Ectodermal cell (in vitro differentiated cells): Measurements from ENCODE around the gene EML4.
"Not testable (repeated sequence)": the region's sequence is repeated elsewhere in the genome, so short reads cannot be mapped to it uniquely, and the experiment has no call there.

Source experiments
- H3K27ac ChIP-seq: 2 replicates; pipeline ENCODE4 v1.7.0; 2013; ENCODE audit warnings: mild to moderate bottlenecking, low read depth, low read length; ENCODE audit not compliant: insufficient read depth, poor library complexity, severe bottlenecking
- H3K27me3 ChIP-seq: 2 replicates; pipeline ENCODE4 v1.7.0; 2013; ENCODE audit warnings: mild to moderate bottlenecking, low read length; ENCODE audit not compliant: insufficient read depth, control insufficient read depth, poor library complexity, severe bottlenecking
- H3K36me3 ChIP-seq: one replicate; pipeline ENCODE4 v1.7.0; 2013; ENCODE audit warnings: low read length; ENCODE audit not compliant: control insufficient read depth, insufficient read depth
- H3K4me1 ChIP-seq: one replicate; pipeline ENCODE4 v1.7.0; 2013; ENCODE audit warnings: low read length; ENCODE audit not compliant: control insufficient read depth, insufficient read depth
- H3K4me3 ChIP-seq: 2 replicates; pipeline ENCODE4 v1.7.0; 2013; ENCODE audit warnings: low read depth, low read length, control low read depth; ENCODE audit not compliant: insufficient read depth
- H3K9me3 ChIP-seq: 2 replicates; pipeline ENCODE4 v1.7.0; 2013; ENCODE audit warnings: mild to moderate bottlenecking, low read length, moderate library complexity; ENCODE audit not compliant: control insufficient read depth
- WGBS, 2 experiments: methylation state at CpG; one replicate each; pipeline ENCODE4 v1.1.7; 2013; ENCODE audit warnings: missing lambda C conversion rate in 2 of 2; 5-methylcytosine and 5-hydroxymethylcytosine counted together

EML4 gene

DNA sequence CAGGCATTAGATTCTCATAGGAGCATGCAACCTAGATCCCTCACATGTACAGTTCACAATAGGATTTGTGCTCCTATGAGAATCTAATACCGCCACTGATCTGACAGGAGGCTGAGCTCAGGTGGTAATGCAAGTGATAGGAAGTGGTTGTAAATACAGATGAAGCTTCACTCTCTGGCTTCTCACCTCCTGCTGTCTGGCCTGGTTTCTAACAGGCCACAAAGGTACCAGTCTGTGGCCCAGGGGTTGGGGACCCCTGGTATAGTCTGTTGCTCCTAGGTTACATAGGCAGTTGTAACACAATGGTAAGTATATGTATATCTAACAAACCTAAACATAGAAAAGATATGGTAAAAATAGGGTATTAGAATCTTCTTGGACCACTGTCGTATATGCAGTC, 81.8 kb downstream of the EML4 start:
- 90 to 100% methylated on average over 2 of the region's 2 CpGs for WGBS, 2 experiments
- Histone ChIP-seq H3K27me3 (no peaks in the 10 kb centered on the region), H3K36me3 (no peaks in the 10 kb centered on the region), H3K4me1 (peaks cover 13% of the 10 kb centered on the region), H3K9me3 (no peaks in the 10 kb centered on the region), H3K4me3 (no peak overlapping the region), H3K27ac (no peak overlapping the region)

DNA sequence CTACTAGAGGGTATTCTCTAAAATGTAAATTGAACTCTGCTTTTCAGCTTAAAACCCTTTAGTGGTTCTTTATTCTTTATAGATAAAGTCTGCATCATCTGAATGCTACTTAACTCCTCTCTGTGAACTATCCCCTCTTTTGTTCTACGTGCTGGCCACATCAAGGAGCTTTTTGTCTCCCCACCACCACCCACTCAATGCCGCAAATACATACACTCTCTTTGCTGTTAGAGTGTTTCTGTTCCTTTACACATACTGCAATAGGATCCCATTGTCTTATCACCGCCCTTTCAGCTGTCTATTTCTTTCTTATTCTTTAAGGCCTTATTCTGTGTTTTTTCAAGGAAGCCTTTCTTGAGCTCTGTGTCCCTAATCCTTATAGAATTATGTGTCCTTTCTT, 83.3 kb downstream of the EML4 start:
- Histone ChIP-seq H3K4me3 (no peak overlapping the region), H3K27me3 (no peaks in the 10 kb centered on the region), H3K27ac (peak overlapping the region; percentile 44), H3K36me3 (no peaks in the 10 kb centered on the region), H3K9me3 (no peaks in the 10 kb centered on the region), H3K4me1 (peaks cover 13% of the 10 kb centered on the region)
- 45 to 53% methylated on average over 3 of the region's 3 CpGs for WGBS, 2 experiments

DNA sequence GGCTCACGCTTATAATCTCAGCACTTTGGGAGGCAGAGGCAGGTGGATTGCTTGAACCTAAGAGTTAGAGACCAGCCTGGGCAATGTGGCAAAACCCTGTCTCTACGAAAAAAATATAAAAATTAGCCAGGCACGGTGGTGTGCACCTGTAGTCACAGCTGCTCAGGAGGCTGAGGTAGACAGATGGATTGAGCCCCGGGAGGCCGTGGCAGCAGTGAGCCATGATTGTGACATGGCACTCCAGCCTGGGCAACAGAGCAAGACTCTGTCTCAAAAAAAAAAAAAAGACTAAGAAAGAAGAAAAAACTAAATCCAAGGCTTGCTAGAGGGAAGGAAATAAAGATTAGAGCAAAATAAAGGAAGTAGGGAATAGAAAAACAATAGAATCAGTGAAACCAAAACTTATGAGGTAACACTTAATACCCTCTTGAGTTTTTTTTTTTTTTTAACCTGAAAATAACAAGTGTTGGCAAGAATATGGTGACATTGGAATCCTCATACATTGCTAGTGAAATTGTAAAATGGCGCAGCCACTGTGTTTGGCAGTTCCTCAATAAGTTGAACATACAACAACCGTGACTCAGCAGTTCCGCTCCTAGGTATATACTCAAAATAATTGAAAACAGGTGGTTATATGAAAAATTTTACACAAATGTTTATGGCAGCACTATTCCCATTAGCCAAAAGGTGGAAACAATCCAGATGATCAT, 85.2 kb downstream of the EML4 start:
- no peaks in the 10 kb centered on the region for H3K27me3 ChIP-seq
- peaks cover 13% of the 10 kb centered on the region for H3K4me1 ChIP-seq
- H3K9me3 ChIP-seq: no peaks in the 10 kb centered on the region
- WGBS, 2 experiments: 92 to 96% methylated on average over 6 to 8 of the region's 8 CpGs
- H3K27ac ChIP-seq: no peak overlapping the region
- no peak overlapping the region for H3K4me3 ChIP-seq
- H3K36me3 ChIP-seq: no peaks in the 10 kb centered on the region

DNA sequence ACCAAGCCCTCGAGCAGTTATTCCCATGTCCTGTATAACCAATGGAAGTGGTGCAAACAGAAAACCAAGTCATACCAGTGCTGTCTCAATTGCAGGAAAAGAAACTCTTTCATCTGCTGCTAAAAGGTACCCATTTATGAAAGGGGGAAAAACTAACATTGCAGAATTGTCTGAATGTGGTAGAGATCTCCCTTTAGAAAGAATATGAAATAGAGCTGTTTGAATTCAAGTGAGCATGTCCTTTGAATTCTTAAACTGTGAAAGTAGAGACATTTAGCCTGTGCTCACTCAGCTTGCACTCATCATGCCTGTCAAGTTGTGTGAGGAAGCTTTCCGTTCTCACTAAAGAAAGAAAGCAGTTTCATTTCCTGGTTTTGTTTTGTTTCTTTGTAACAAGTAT, 87.4 kb downstream of the EML4 start:
- Histone ChIP-seq H3K4me1 (peaks cover 13% of the 10 kb centered on the region), H3K4me3 (no peak overlapping the region), H3K27ac (no peak overlapping the region), H3K36me3 (no peaks in the 10 kb centered on the region), H3K9me3 (no peaks in the 10 kb centered on the region), H3K27me3 (no peaks in the 10 kb centered on the region)
- WGBS, 2 experiments: 89% methylated on average over 1 to 2 of the region's 2 CpGs

DNA sequence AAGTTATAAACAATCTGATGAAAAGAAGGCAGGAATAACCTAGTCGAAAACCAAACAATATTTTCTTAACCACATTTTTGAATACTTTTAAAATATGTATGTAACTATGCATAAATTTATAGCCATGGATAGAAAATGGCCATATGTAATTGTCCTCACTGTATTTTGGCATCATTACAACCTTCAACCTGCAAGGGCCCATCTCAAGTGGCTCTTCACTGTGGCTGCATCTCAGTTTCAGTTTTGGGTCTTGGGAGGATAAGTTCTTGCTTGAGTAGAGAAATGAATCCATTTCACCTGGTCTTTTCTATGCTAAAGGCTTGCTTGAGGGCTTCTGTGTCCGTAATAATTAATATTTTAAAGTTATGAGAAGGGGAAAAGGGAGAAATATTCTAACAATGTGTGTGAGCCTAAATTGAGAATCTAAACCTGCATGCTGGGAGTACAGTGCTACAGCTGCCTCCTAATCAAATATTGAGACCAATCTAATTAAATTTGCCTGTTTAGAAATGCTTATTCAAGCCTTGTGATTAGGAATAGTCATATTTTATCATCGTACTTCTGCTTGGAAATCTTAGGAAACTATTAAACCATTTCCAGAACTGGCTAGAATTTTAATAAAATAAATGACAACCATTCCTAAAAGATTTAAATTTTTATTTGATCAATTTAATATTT, 92.5 kb downstream of the EML4 start:
- Histone ChIP-seq H3K27me3 (no peaks in the 10 kb centered on the region), H3K4me1 (no peaks in the 10 kb centered on the region), H3K9me3 (no peaks in the 10 kb centered on the region), H3K4me3 (no peak overlapping the region), H3K36me3 (no peaks in the 10 kb centered on the region), H3K27ac (no peak overlapping the region)
- whole genome bisulfite sequencing, 2 experiments: 96 to 100% methylated on average over 1 to 2 of the region's 3 CpGs

DNA sequence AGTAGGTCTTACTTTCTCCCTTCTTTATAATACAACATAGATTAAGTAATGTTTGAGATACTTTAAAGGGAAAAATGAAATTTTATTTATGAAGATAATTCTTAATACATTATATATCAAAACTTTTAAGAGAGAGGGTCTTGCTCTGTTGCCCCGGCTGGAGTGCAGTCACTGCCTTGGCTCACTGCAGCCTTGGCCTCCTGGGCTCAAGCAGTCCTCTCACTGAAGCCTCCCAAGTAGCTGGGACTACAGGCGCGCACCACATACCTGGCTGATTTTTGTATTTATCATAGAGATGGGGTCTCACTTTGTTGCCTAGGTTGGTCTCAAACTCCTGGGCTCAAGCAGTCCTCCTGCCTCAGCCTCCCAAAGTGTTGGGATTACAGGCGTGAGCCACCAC, 97.1 kb downstream of the EML4 start:
- 90 to 94% methylated on average over 4 of the region's 4 CpGs for WGBS, 2 experiments
- no peaks in the 10 kb centered on the region for H3K36me3 ChIP-seq

DNA sequence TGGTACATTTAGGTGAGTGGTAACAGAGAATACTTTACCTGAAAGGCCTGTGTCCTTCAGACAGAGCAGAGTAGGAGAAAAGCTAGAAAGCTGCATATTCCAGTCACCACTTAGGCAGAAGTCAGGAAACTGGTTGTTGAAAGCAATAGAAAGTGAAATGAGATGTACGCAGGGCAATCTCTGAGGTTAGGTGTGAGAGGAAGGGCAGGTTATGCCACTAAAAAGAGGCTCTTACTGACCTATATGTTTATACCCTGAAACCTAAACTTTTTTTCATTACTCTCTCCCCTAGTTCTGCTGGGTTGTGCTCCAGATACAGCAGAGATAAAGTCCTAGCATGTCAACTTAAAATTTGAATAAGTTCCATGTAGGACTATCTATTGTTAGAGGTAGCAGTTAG, 98.4 kb downstream of the EML4 start:
- Histone ChIP-seq H3K9me3 (no peaks in the 10 kb centered on the region), H3K4me3 (no peak overlapping the region)
- 92 to 100% methylated on average over 1 of the region's 1 CpG for WGBS, 2 experiments

More for the DNA sequence above, 97.1 kb downstream of the EML4 start:
- H3K9me3 ChIP-seq: no peaks in the 10 kb centered on the region
- H3K27ac ChIP-seq: no peak overlapping the region
- no peaks in the 10 kb centered on the region for H3K4me1 ChIP-seq
- no peaks in the 10 kb centered on the region for H3K27me3 ChIP-seq
- no peak overlapping the region for H3K4me3 ChIP-seq

DNA sequence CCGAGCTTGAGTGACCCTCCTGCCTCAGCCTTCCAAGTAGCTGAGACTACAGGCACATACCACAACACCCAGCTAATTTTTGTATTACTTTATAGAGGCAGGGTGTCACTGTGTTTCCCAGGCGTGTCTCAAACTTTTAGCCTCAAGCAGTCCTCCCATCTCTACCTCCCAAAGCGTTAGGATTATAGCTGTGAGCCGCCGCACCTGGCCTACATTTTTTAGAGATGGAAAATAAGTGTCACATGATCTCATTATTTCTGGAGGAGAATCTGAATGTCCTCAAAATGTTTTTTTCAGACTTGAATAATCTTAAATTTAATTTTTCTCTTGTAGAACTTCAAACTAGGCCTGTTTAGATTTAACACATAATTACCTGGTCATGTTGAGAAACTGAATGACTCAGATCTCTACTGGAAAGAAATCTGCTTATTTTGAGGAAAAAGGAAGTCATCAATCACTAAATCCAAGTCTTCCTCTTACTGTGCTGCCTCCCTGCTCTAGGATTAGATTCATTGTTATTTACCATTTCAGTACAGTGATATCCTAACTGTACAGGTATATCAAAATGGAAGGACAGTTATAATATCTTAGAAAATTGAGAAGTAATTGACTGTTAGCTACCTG, 99.5 kb downstream of the EML4 start:
- H3K27me3 ChIP-seq: no peaks in the 10 kb centered on the region
- H3K36me3 ChIP-seq: no peaks in the 10 kb centered on the region
- 94 to 98% methylated on average over 5 of the region's 5 CpGs for WGBS, 2 experiments
- no peaks in the 10 kb centered on the region for H3K4me1 ChIP-seq
- H3K27ac ChIP-seq: no peak overlapping the region
- H3K4me3 ChIP-seq: no peak overlapping the region
- H3K9me3 ChIP-seq: no peaks in the 10 kb centered on the region

More for the DNA sequence above, 98.4 kb downstream of the EML4 start:
- Histone ChIP-seq H3K36me3 (no peaks in the 10 kb centered on the region), H3K4me1 (no peaks in the 10 kb centered on the region), H3K27me3 (no peaks in the 10 kb centered on the region), H3K27ac (no peak overlapping the region)

DNA sequence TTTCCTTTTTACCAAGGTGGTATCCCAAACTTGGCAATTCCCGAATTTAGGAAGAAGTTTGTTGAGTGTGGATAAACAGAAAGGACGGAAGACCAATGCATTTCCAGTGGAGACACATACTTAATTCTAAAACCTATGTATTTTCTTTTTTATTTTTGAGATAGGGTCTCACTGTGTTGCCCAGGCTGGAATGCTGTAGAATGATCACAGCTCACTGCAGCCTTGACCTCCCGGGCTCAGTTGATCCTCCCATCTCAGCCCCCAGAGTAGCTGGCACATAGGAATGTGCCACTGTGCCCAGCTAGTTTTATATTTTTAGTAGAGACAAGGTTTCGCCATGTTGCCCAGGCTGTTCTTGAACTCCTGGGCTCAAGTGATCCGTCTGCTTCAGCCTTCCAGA, 101.6 kb downstream of the EML4 start:
- 95 to 98% methylated on average over 4 to 5 of the region's 5 CpGs for WGBS, 2 experiments
- Histone ChIP-seq H3K4me3 (no peak overlapping the region), H3K4me1 (no peaks in the 10 kb centered on the region), H3K9me3 (no peaks in the 10 kb centered on the region), H3K27me3 (no peaks in the 10 kb centered on the region), H3K27ac (no peak overlapping the region), H3K36me3 (no peaks in the 10 kb centered on the region)

DNA sequence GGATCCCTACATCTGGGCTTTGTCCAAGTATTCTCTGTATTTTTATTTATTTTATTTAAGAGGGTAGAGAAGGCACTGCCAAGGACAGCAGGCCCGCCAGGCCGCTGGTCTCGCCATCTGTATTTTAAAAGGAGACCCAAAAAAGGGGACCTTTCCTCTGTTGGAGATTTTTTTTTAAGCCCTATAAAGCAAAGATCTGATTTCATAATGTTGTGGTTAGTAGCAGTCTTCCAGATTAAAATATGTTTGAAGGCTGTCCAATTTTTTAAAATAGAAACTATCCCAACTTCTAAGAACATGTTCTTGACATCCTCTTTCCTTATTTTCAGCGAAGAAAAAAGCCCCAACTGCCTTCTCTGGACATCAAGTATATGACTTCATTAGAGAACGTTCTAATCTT, 102.1 kb downstream of the EML4 start:
- H3K27ac ChIP-seq, H3K9me3 ChIP-seq, H3K4me1 ChIP-seq, H3K4me3 ChIP-seq, H3K27me3 ChIP-seq, H3K36me3 ChIP-seq: not testable (repeated sequence)
- 97% methylated on average over 3 of the region's 5 CpGs for WGBS, 2 experiments
